Activated T-helper 1 cell treated with anti-CD3 and anti-CD28 coated beads, Interleukin-12 subunit alpha, Interleukin-12 subunit beta, Interleukin-2, Interleukin-4 antibody, amounts not matched to agents 30 ng/mL and 10 ng/mL and 1 ng/mL, durations not matched to agents 14 hours and 24 hours and 36 hours (primary cell): ENCODE results near the gene KCNE1. TPM values are rescaled to one million over a fixed set of nuclear protein-coding genes. Genes with fewer than 3 reads are reported as not detected.

Source experiments
- DNase-seq: peaks from one replicate; pipeline ENCODE4 v3.0.0; 2021; ENCODE audit warnings: low spot score
- H3K27ac Mint-ChIP-seq: one replicate; pipeline ENCODE4 v1.8.0; 2021; ENCODE audit warnings: mild to moderate bottlenecking, mixed read lengths
- H3K27me3 Mint-ChIP-seq: one replicate; pipeline ENCODE4 v1.8.0; 2022; ENCODE audit warnings: mild to moderate bottlenecking, moderate library complexity, mixed read lengths; ENCODE audit not compliant: insufficient read depth
- H3K36me3 Mint-ChIP-seq: one replicate; pipeline ENCODE4 v1.8.0; 2021; ENCODE audit warnings: low read depth, mixed read lengths
- H3K4me1 Mint-ChIP-seq: one replicate; pipeline ENCODE4 v1.8.0; 2021; ENCODE audit warnings: low read depth, mixed read lengths
- H3K4me3 Mint-ChIP-seq: one replicate; pipeline ENCODE4 v1.8.0; 2021; ENCODE audit warnings: mild to moderate bottlenecking, moderate library complexity, mixed read lengths
- H3K9me3 Mint-ChIP-seq: one replicate; pipeline ENCODE4 v1.8.0; 2021; ENCODE audit warnings: mixed read lengths
- intact Hi-C: fragments of 100-400 bp; cut with micrococcal nuclease; formaldehyde crosslinking; loops from one replicate; pipeline ENCODE4 v1.15.1; 2024
- total RNA-seq: library from RNA; stranded (reverse); gene quantifications from 2 replicates; pipeline ENCODE4 v1.2.3, GENCODE V29; 2022

Gene KCNE1
- total RNA-seq, 1 donor from 2014 or later: 0.41 TPM

- intact Hi-C loops: no loop called here
- H3K27ac Mint-ChIP-seq: no peak overlapping the region
- DNase-seq: no peak
- peaks cover 2% of the 10 kb centered on the region for H3K27me3 Mint-ChIP-seq
- no peaks in the 10 kb centered on the region for H3K36me3 Mint-ChIP-seq
- H3K4me3 Mint-ChIP-seq: no peak overlapping the region
- H3K4me1 Mint-ChIP-seq: peaks cover 30% of the 10 kb centered on the region
- no peaks in the 10 kb centered on the region for H3K9me3 Mint-ChIP-seq
Observed at GRCh38 chr21:34518301-34518700, 6.3 kb upstream of the KCNE1 start.

GRCh38 chr21:34517491-34518245, 5.7 kb upstream of the KCNE1 start:
- no peaks in the 10 kb centered on the region for H3K36me3 Mint-ChIP-seq
- H3K4me3 Mint-ChIP-seq: no peak overlapping the region
- intact Hi-C loops: loop anchor here (1.0 to 2.0 kb wide), 2 partner anchors 9 to 35 kb away; no protein-coding TSS in a partner anchor
- no peaks in the 10 kb centered on the region for H3K9me3 Mint-ChIP-seq
- peaks cover 25% of the 10 kb centered on the region for H3K4me1 Mint-ChIP-seq
- peak overlapping the region; percentile 50 for H3K27ac Mint-ChIP-seq
- peaks cover 2% of the 10 kb centered on the region for H3K27me3 Mint-ChIP-seq
- peak; percentile 7 for DNase-seq

GRCh38 chr21:34517039-34517438, 5.0 kb upstream of the KCNE1 start:
- Mint-ChIP-seq H3K4me3 (no peak overlapping the region), H3K27ac (no peak overlapping the region), H3K4me1 (peaks cover 21% of the 10 kb centered on the region), H3K36me3 (no peaks in the 10 kb centered on the region), H3K27me3 (peaks cover 2% of the 10 kb centered on the region), H3K9me3 (no peaks in the 10 kb centered on the region)
- no peak for DNase-seq
- intact Hi-C loops: loop anchor here (1.0 to 2.0 kb wide), 2 partner anchors 9 to 36 kb away; no protein-coding TSS in a partner anchor

- no peak for DNase-seq
- Mint-ChIP-seq H3K27me3 (peaks cover 2% of the 10 kb centered on the region), H3K27ac (no peak overlapping the region), H3K36me3 (no peaks in the 10 kb centered on the region), H3K4me1 (peaks cover 19% of the 10 kb centered on the region), H3K9me3 (no peaks in the 10 kb centered on the region), H3K4me3 (no peak overlapping the region)
- intact Hi-C loops: no loop called here
Observed at GRCh38 chr21:34514576-34515115, 2.6 kb upstream of the KCNE1 start.

GRCh38 chr21:34513129-34513675, 1.2 kb upstream of the KCNE1 start:
- Mint-ChIP-seq H3K4me1 (peaks cover 18% of the 10 kb centered on the region), H3K4me3 (no peak overlapping the region), H3K36me3 (no peaks in the 10 kb centered on the region), H3K27ac (no peak overlapping the region), H3K9me3 (no peaks in the 10 kb centered on the region), H3K27me3 (peaks cover 2% of the 10 kb centered on the region)
- intact Hi-C loops: no loop called here
- no peak for DNase-seq

GRCh38 chr21:34511181-34511580, 829 bp downstream of the KCNE1 start:
- H3K27ac Mint-ChIP-seq: no peak overlapping the region
- peaks cover 2% of the 10 kb centered on the region for H3K27me3 Mint-ChIP-seq
- intact Hi-C loops: no loop called here

GRCh38 chr21:34510148-34511142, 1.6 kb downstream of the KCNE1 start:
- Mint-ChIP-seq H3K27ac (no peak overlapping the region), H3K27me3 (peaks cover 2% of the 10 kb centered on the region), H3K4me3 (no peak overlapping the region), H3K9me3 (no peaks in the 10 kb centered on the region), H3K36me3 (no peaks in the 10 kb centered on the region), H3K4me1 (no peaks in the 10 kb centered on the region)
- intact Hi-C loops: loop anchor here (1.0 kb wide), 3 partner anchors 72 to 120 kb away; no protein-coding TSS in a partner anchor
- no peak for DNase-seq

More at GRCh38 chr21:34511181-34511580, 829 bp downstream of the KCNE1 start:
- Mint-ChIP-seq H3K36me3 (no peaks in the 10 kb centered on the region), H3K4me3 (no peak overlapping the region), H3K4me1 (no peaks in the 10 kb centered on the region), H3K9me3 (no peaks in the 10 kb centered on the region)
- DNase-seq: no peak

- Mint-ChIP-seq H3K27ac (no peak overlapping the region), H3K27me3 (no peaks in the 10 kb centered on the region), H3K4me1 (no peaks in the 10 kb centered on the region), H3K4me3 (no peak overlapping the region), H3K9me3 (no peaks in the 10 kb centered on the region), H3K36me3 (no peaks in the 10 kb centered on the region)
- DNase-seq: no peak
- intact Hi-C loops: no loop called here
Observed at GRCh38 chr21:34509151-34509550, 2.9 kb downstream of the KCNE1 start.

GRCh38 chr21:34504595-34504994, 7.4 kb downstream of the KCNE1 start:
- Mint-ChIP-seq H3K27ac (no peak overlapping the region), H3K4me3 (no peak overlapping the region), H3K36me3 (no peaks in the 10 kb centered on the region), H3K9me3 (no peaks in the 10 kb centered on the region), H3K27me3 (no peaks in the 10 kb centered on the region), H3K4me1 (no peaks in the 10 kb centered on the region)
- intact Hi-C loops: no loop called here
- DNase-seq: no peak

- no peaks in the 10 kb centered on the region for H3K4me1 Mint-ChIP-seq
- intact Hi-C loops: no loop called here
- no peaks in the 10 kb centered on the region for H3K36me3 Mint-ChIP-seq
- H3K27me3 Mint-ChIP-seq: peaks cover 5% of the 10 kb centered on the region
- no peak overlapping the region for H3K4me3 Mint-ChIP-seq
- peaks cover 4% of the 10 kb centered on the region for H3K9me3 Mint-ChIP-seq
- H3K27ac Mint-ChIP-seq: no peak overlapping the region
- DNase-seq: no peak
Observed at GRCh38 chr21:34502480-34503106, 9.4 kb downstream of the KCNE1 start.

GRCh38 chr21:34501716-34502115, 10.3 kb downstream of the KCNE1 start:
- Mint-ChIP-seq H3K4me1 (no peaks in the 10 kb centered on the region), H3K27ac (no peak overlapping the region), H3K4me3 (no peak overlapping the region), H3K27me3 (peaks cover 5% of the 10 kb centered on the region), H3K9me3 (peaks cover 10% of the 10 kb centered on the region), H3K36me3 (no peaks in the 10 kb centered on the region)
- intact Hi-C loops: no loop called here
- DNase-seq: no peak

GRCh38 chr21:34500191-34500590, 11.8 kb downstream of the KCNE1 start:
- DNase-seq: no peak
- H3K36me3 Mint-ChIP-seq: no peaks in the 10 kb centered on the region
- H3K4me1 Mint-ChIP-seq: no peaks in the 10 kb centered on the region
- no peak overlapping the region for H3K27ac Mint-ChIP-seq
- H3K9me3 Mint-ChIP-seq: peaks cover 12% of the 10 kb centered on the region
- no peak overlapping the region for H3K4me3 Mint-ChIP-seq
- H3K27me3 Mint-ChIP-seq: peaks cover 5% of the 10 kb centered on the region
- intact Hi-C loops: no loop called here
